ENCODE data around the gene MAST3.

The MAST3 gene

DNA sequence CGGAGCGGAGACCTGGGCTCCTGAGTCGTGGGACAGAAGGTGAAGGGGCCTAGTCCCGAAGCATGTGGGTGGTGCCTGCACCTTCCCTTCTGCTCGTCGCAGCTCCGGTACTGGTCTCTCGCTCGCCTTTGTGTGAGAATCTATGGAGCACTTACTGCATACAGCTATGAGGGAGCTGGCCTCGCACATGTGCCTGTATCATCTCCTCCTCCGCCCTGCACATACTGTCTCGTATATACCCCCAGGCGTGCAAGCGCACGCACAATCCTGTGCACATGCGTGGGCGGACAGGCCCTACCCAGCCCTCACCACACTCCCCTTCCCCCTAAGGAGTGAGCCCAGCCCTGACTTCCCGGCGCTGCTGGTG lies 64.0 kb downstream of the MAST3 start:
- no peak for DNase-seq

DNA sequence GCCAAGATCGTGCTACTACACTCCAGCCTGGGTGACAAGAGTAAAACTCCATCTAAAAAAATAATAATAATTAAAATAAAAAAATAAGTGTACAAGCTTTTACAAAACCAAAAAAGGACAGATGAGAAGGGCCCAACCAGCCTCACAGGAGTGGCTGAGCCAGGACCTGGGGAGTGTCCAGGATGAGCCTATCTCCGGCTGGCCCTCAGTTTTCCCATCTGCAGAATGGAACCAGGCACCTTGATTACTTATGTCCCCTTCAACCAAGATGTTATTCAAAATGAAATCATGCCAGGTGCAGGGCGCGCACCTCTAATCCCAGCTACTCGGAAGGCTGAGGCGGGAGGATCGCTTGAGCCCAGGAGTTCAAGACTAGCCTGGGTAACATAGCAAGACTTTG lies 66.5 kb downstream of the MAST3 start:
- no peak for DNase-seq

GRCh38 chr19:18165794-18166544 lies 68.4 kb downstream of the MAST3 start:
- no peak for DNase-seq

- no peak for DNase-seq
These were observed 69.4 kb downstream of the MAST3 start for GRCh38 chr19:18167011-18167410.

- peak; percentile 48 to 60 for DNase-seq
These were observed 70.5 kb downstream of the MAST3 start for GRCh38 chr19:18167975-18168645.

- DNase-seq = no peak
These were observed 71.2 kb downstream of the MAST3 start for GRCh38 chr19:18168673-18169381.

- no peak for DNase-seq
These were observed 73.2 kb downstream of the MAST3 start for GRCh38 chr19:18170714-18171255.

- DNase-seq = no peak
These were observed 74.2 kb downstream of the MAST3 start for GRCh38 chr19:18171605-18172327.

DNA sequence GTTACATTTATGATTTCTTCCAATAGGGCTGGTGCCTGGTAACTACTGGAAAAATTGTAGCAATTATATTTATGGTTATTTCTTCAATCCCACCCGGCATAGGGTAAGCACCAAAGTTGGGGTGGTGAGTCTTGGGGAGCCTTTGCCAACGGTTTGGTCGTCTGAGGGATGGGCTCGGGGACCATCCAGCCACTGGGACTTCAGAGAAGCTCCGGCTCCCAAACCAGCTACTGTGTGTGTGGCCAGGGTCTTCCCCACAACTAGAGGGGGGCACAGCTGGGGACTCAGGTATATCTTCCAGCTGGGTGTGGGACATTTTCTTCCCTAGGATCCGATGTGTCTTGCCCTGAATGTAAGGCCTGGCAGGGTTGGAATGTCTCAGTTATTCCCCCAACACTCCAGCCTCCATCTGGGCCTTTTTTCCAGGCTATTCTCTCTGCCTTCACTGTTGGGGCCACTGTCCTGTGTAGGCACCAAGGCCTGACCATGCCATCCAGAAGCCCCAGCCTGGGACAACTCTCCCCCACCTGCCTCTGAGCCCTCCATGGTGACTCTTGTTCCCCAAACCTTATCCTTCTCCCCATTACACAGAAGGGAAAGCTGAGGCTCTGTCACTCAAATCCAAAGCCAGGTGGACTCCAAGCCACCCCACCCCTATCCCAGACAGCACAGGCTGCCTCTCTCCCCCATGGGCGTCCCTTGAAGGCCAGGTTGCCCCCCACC lies 74.9 kb downstream of the MAST3 start:
- no peak for DNase-seq

DNA sequence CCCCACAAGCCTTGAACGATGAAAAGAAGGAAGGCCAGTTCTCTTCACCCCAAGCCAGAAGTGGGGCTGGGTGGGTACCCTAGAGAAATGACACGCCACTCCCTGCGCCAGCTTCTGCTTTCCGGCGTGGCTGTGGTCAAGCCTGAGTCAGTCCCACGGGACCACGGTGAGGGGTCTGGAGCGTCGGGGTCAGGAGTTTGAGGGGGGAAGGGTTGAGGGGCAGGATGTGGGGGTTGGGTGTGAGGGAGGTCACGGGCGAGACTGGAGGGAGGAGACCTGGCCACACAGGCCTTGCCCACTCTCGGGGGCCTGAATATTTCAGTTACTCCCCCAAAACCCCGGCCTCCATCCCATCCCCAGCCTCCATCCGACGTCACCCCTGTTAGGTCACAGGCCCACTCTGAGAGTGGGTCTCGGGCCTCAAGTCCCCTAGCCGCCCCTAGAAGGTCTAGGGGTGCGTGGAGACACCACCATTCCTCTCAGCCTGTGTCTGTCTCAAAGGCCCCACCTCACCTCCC lies 75.5 kb downstream of the MAST3 start:
- no peak for DNase-seq

DNA sequence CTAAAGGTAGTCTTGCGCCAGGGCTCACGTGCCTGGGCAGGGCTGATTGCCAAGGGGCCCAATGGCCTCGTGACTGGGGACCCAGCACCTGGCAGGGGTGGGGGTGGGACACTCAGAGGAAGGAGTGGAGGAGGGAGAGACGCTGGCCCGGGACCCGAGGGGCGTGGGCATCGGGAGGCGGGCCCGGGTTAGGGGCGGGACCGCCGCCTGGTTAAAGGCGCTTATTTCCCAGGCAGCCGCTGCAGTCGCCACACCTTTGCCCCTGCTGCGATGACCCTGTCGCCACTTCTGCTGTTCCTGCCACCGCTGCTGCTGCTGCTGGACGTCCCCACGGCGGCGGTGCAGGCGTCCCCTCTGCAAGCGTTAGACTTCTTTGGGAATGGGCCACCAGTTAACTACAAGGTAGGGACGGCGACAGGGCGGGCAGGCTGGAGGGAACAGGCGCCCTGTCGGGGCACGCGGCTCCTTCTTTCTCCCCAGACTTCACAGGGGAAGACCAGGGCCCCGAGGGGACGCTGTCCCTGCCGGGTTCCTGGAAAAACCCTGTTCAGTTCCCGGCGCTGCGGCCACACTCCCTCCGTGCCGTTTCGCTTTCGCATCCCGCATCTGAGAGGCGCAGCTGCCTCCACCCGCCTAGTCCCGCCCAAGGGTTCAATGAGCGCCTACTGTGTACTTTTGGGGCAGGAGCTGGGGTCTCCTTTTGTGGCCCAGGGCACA lies 76.2 kb downstream of the MAST3 start, which contains the start of gene IFI30:
Gene IFI30 (plus strand): TSS at position 242 of the 717 bp plus-strand sequence. CDS start 29 bp downstream, at position 271.
- peak; percentile 56 for DNase-seq

DNA sequence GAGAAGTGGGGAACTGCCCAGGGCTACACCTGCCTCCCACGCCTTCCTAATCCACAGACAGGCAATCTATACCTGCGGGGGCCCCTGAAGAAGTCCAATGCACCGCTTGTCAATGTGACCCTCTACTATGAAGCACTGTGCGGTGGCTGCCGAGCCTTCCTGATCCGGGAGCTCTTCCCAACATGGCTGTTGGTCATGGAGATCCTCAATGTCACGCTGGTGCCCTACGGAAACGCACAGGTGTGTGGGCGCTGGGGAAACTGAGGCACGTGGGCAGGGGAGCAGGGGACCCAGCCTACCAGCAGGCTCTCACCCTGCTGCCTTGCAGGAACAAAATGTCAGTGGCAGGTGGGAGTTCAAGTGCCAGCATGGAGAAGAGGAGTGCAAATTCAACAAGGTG lies 77.4 kb downstream of the MAST3 start:
- no peak for DNase-seq

- DNase-seq = no peak
These were observed 79.1 kb downstream of the MAST3 start for GRCh38 chr19:18176367-18177310.

GRCh38 chr19:18179957-18180356 lies 82.4 kb downstream of the MAST3 start:
- no peak for DNase-seq

GRCh38 chr19:18183529-18183928 lies 86.0 kb downstream of the MAST3 start:
- no peak for DNase-seq

DNA sequence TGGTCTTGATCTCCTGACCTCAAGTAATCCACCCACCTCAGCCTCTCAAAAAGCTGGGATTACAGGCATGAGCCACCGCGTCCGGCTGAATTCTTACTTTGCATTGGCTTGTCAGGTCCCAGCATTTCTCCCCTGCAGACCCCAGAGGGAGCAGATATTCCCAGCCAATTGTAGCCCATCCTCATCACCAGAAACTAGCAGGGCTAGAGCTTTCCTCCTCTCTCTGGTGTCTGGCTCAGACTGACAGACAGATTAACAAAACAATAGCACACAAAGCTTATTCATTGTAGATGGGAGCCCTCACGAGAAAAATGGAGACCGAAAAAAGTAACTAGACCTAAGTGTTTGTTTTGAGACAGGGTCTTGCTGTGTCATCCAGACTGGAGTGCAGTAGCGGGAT lies 88.0 kb downstream of the MAST3 start:
- no peak for DNase-seq

DNA sequence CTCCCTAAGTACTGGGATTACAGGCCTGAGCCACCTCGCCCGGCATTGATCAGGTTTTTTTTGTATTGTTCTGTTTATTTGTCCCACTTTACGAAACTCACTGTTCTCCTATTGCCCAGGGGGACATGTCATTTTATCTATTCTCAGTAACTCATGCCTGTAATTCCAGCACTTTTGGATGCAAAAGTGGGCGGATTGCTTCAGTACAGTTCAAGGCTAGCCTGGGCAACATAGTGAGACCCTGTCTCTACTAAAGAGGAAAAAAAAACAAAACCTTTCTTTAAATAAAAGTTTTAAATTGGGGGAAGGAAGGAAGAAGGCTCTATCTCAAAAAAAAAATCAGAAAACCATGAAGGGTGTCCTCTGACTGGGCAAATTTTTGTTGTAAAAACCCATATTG lies 92.7 kb downstream of the MAST3 start:
- DNase-seq = no peak

GRCh38 chr19:18191640-18192062 lies 94.1 kb downstream of the MAST3 start:
- no peak for DNase-seq

- peak; percentile 97 to 99 for DNase-seq
These were observed 95.3 kb downstream of the MAST3 start, which contains the start of gene MPV17L2 for GRCh38 chr19:18192673-18193387. TSS of gene MPV17L2 (plus strand) at chr19:18193218. CDS start at chr19:18193282, 64 bp downstream.
